ENCODE measurements around the gene BAG3. TPM values are rescaled to one million over a fixed set of nuclear protein-coding genes. Genes with fewer than 3 reads are reported as not detected.
A peak's percentile ranks its signal among the peaks of the same experiment; 100 is the strongest.

The BAG3 gene
- total RNA-seq, 1 donor from 2014 or later: 88.0 TPM

DNA sequence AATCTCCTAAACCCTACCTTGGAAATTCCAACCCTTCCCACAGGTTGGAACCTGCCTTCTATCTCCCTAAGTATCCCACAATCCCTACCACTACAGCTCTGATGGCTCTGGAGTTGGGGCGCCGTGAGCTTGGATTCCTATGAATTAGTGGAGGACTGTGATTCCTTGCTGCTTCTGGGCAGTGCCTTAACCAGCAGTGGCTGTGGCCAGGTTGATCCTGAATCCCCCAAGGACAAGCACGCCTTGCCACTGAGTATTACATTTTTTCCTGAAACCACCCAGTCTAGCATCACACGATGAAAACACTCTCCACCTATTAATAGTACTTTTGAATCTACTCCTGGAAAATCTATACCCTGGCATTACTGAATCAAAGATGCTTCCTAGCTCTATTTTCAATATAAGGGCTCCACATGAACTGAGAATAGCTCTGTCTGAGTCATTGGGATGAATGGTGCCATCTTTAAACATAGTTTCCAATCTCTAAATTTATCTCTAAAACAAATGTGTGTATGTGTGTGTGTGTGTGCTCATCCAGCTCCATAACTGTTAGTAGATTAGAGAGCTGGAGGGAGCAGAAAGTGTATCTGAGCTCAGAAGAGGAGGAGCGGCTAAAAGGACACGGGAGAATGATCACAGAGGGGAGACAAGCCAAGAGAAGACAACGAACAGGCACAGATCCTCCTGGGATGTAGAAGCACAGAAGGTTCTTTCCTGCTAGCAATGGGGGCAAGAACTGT is 62.7 kb downstream of the BAG3 start:
- no peak for TF ChIP-seq CTCF (IDR thresholded peaks at IDR 0.05)
- intact Hi-C loops (cut with DNase I): no loop called here
- no peaks in the 10 kb centered on the region for H3K9me3 ChIP-seq
- no peaks in the 10 kb centered on the region for H3K4me1 ChIP-seq
- no peak overlapping the region for H3K4me3 ChIP-seq
- no peaks in the 10 kb centered on the region for H3K36me3 ChIP-seq
- no peak for DNase-seq (ENCODE audit: low spot score in 2 of 2)
- no peaks in the 10 kb centered on the region for H3K27me3 ChIP-seq
- H3K27ac ChIP-seq: no peak overlapping the region

GRCh38 chr10:119714484-119714816 is 63.3 kb downstream of the BAG3 start:
- no peak overlapping the region for H3K27ac ChIP-seq
- no peaks in the 10 kb centered on the region for H3K27me3 ChIP-seq
- TF ChIP-seq CTCF (IDR thresholded peaks at IDR 0.05): no peak
- no peaks in the 10 kb centered on the region for H3K36me3 ChIP-seq
- no peak for DNase-seq (ENCODE audit: low spot score in 2 of 2)
- no peaks in the 10 kb centered on the region for H3K9me3 ChIP-seq
- H3K4me3 ChIP-seq: no peak overlapping the region
- no peaks in the 10 kb centered on the region for H3K4me1 ChIP-seq
- intact Hi-C loops (cut with DNase I): no loop called here

DNA sequence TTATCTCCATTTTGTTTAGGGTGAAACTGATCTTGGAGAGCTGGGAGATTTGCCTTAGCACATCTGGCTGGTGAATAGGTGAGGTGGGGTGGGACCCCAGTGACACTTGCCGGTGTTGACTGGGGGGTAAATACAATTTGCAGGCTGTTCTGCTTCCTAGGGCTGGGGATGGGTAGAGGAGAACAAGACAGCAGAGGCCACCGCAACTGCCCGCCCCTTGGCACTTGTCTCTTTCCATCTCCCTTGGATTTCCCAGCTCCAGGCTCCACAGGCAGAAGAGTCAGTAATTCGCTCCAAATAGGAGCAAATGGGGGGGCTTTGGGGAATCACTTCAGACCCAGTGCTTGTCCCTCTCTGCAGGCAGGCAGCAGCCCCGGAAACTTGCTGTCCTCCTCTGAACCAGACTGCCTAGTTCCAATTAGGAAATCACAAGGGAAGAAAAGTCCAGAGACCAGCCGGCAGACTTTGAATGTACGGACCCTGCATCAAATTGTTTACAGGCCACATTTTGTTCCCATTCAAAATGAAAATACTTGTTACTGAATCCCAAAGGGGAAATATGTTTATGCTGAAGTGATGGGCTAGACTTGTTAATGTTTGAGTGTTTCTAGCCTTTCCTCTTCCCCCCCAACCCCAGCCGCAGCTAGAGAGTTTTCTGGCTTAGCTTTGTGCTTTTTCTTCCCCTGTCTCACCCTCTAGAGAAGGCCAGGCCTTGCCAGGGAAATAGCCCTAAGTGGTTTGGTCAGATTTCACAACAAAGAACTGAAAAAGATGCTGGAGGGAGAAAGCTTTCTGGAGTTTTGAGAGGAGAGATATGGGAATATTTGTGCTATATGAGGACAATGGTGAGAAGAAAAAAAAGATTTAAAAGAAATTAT is 64.7 kb downstream of the BAG3 start:
- H3K4me1 ChIP-seq: no peaks in the 10 kb centered on the region
- H3K9me3 ChIP-seq: no peaks in the 10 kb centered on the region
- intact Hi-C loops (cut with DNase I): no loop called here
- DNase-seq (ENCODE audit: low spot score in 2 of 2): no peak
- H3K27ac ChIP-seq: peak overlapping the region; percentile 27 to 48
- TF ChIP-seq CTCF (IDR thresholded peaks at IDR 0.05): no peak
- no peaks in the 10 kb centered on the region for H3K36me3 ChIP-seq
- no peaks in the 10 kb centered on the region for H3K27me3 ChIP-seq
- H3K4me3 ChIP-seq: no peak overlapping the region

- no peak for TF ChIP-seq CTCF (IDR thresholded peaks at IDR 0.05)
- DNase-seq (ENCODE audit: low spot score in 2 of 2): no peak
- Histone ChIP-seq H3K27me3 (no peaks in the 10 kb centered on the region), H3K27ac (no peak overlapping the region), H3K4me3 (no peak overlapping the region), H3K4me1 (peaks cover 7 to 12% of the 10 kb centered on the region in 2 donors), H3K9me3 (no peaks in the 10 kb centered on the region), H3K36me3 (no peaks in the 10 kb centered on the region)
- intact Hi-C loops (cut with DNase I): no loop called here
Observed at GRCh38 chr10:119723161-119723560, 72.0 kb downstream of the BAG3 start.

GRCh38 chr10:119723624-119724023 is 72.4 kb downstream of the BAG3 start:
- no peak for DNase-seq (ENCODE audit: low spot score in 2 of 2)
- H3K27me3 ChIP-seq: no peaks in the 10 kb centered on the region
- no peak overlapping the region for H3K4me3 ChIP-seq
- peaks cover 7 to 14% of the 10 kb centered on the region in 2 donors for H3K4me1 ChIP-seq
- no peaks in the 10 kb centered on the region for H3K36me3 ChIP-seq
- H3K9me3 ChIP-seq: no peaks in the 10 kb centered on the region
- no peak overlapping the region for H3K27ac ChIP-seq
- intact Hi-C loops (cut with DNase I): loop anchor here (2.0 kb wide), 3 partner anchors 73 to 545 kb away; partner anchors contain the start of genes BAG3, PRDX3 and TIAL1
- no peak for TF ChIP-seq CTCF (IDR thresholded peaks at IDR 0.05)

All from ascending aorta (tissue), 2 donors.